AG04450 (cell line): Measurements from ENCODE around the gene IL5RA. TPM values are rescaled to one million over a fixed set of nuclear protein-coding genes. Genes with fewer than 3 reads are reported as not detected.

ENCODE experiments used
- CTCF ChIA-PET: fragments of 300-600, 350-600 bp; formaldehyde crosslinking; extraction: SDS; loops from one replicate; lab custom pipeline; 2022; ENCODE audit warnings: antibody characterized with exemption, inconsistent platforms; lab: Charles Lee
- POLR2A ChIA-PET: fragments of 350-600 bp; formaldehyde crosslinking; extraction: SDS; loops from one replicate; lab custom pipeline; 2021; ENCODE audit warnings: antibody characterized with exemption, inconsistent platforms; lab: Yijun Ruan, JAX
- DNase-seq: peaks from one replicate; pipeline ENCODE4 v3.0.0-alpha.2; 2011; ENCODE audit warnings: low read depth, low spot score
- H3K27ac ChIP-seq: one replicate; pipeline ENCODE4 v1.5.1; 2012; ENCODE audit warnings: low read depth, low read length, control low read depth
- H3K27me3 ChIP-seq: one replicate; pipeline ENCODE4 v1.6.0; 2012; ENCODE audit warnings: low read length; ENCODE audit not compliant: control insufficient read depth, insufficient read depth
- H3K4me3 ChIP-seq: 2 replicates; pipeline ENCODE4 v1.5.1; 2011; ENCODE audit warnings: mild to moderate bottlenecking, low read depth, low read length, control low read depth
- H3K9me3 ChIP-seq: 2 replicates; pipeline ENCODE4 v1.5.1; 2012; ENCODE audit warnings: low read length; ENCODE audit not compliant: control insufficient read depth, insufficient read depth
- CTCF ChIP-seq: IDR thresholded peaks from 2 replicates; pipeline ENCODE4 v1.5.1; 2011; ENCODE audit warnings: low read depth, low read length, control low read depth, inconsistent platforms
- polyA plus RNA-seq: library from polyadenylated mRNA; depleted of rRNA; stranded (reverse); fragments of >200 nt; gene quantifications from 2 replicates; pipeline ENCODE4 v1.2.3, GENCODE V29; 2011

The IL5RA gene
- polyA plus RNA-seq, 1 experiment = not detected

- no peak overlapping the region for H3K27ac ChIP-seq
- TF ChIP-seq CTCF = no peak
- no peak overlapping the region for H3K4me3 ChIP-seq
- H3K9me3 ChIP-seq = no peaks in the 10 kb centered on the region
- H3K27me3 ChIP-seq = no peaks in the 10 kb centered on the region
- ChIA-PET CTCF (no interaction called here), POLR2A (no interaction called here)
- no peak for DNase-seq
Measured at GRCh38 chr3:3119393-3119851, 9.2 kb upstream of the IL5RA start.

GRCh38 chr3:3117651-3118050 is 7.5 kb upstream of the IL5RA start:
- H3K4me3 ChIP-seq = no peak overlapping the region
- no peak for TF ChIP-seq CTCF
- H3K9me3 ChIP-seq = no peaks in the 10 kb centered on the region
- no peak for DNase-seq
- H3K27ac ChIP-seq = no peak overlapping the region
- POLR2A ChIA-PET = no interaction called here
- H3K27me3 ChIP-seq = no peaks in the 10 kb centered on the region
- CTCF ChIA-PET = no interaction called here

GRCh38 chr3:3113042-3113709 is 3.0 kb upstream of the IL5RA start:
- CTCF ChIA-PET = interaction anchor here (0.7 kb wide), 1 partner anchor 1445 kb away, joined by 3 read pairs; no protein-coding TSS in a partner anchor
- DNase-seq = no peak
- no peaks in the 10 kb centered on the region for H3K9me3 ChIP-seq
- no peak overlapping the region for H3K4me3 ChIP-seq
- H3K27me3 ChIP-seq = no peaks in the 10 kb centered on the region
- TF ChIP-seq CTCF = no peak
- no peak overlapping the region for H3K27ac ChIP-seq
- POLR2A ChIA-PET = no interaction called here

DNA sequence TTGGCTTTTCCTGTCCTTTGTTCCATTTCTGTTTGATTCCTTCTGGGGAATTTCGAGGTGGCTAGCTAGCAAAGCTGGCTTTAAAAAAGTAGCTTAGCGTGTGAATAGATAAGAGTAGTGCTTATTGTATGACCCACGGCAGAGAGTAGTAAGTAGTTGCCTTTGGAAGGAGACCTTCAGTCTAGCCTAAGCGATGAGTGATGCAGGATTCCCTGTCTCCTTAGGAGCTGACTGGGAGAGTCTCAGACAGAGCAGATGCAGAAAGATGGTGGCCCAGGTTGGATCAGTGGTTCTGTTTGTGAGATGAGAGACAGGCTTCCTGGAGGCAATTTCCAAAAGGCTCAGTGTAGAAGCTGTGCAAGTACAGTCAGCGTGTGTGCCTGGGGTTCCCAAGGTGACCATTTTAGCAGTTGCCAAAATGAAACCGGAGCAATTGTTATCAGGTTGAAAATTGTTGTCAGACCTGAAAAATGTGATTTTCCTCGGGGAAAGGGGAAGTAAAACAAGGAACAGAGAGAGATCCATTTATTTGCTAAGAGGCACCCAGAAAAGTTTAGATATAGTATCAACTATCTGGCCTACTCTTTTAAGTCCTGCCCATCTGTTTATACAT is 681 bp upstream of the IL5RA start:
- Histone ChIP-seq H3K9me3 (no peaks in the 10 kb centered on the region), H3K4me3 (no peak overlapping the region), H3K27me3 (no peaks in the 10 kb centered on the region), H3K27ac (no peak overlapping the region)
- DNase-seq = no peak
- TF ChIP-seq CTCF = no peak
- ChIA-PET CTCF (interaction anchor here (1.5 kb wide), 1 partner anchor 90 kb away, joined by 4 read pairs; no protein-coding TSS in a partner anchor), POLR2A (no interaction called here)
